Adrenal gland (tissue), 5 donors: ENCODE results near the gene TMSB15B.

Experiments
- POLR2A ChIP-seq, 2 donors: fragments of 450-650 bp; IDR thresholded peaks; one replicate each; pipeline ENCODE4 v1.6.1; 2017; ENCODE audit warnings: antibody characterized with exemption in 2 of 2, mild to moderate bottlenecking in 2 of 2, moderate library complexity in 1 of 2
- TF ChIP-seq, protein P1 (sequence below), 6 experiments: fragments of 450-650 bp in 4 of 6; fragments of 200-600 bp in 2 of 6; sonication (generic) in 1 of 6; IDR thresholded peaks; 1 replicate in 5 of 6; 2 replicates in 1 of 6; pipeline versions ENCODE4 v1.5.1 to v1.8.0; 2016 to 2021; ENCODE audit warnings: antibody characterized with exemption in 6 of 6, mild to moderate bottlenecking in 2 of 6, moderate library complexity in 1 of 6
- donor health status: DM: no; HTN: no; CAD: no.

DNA sequence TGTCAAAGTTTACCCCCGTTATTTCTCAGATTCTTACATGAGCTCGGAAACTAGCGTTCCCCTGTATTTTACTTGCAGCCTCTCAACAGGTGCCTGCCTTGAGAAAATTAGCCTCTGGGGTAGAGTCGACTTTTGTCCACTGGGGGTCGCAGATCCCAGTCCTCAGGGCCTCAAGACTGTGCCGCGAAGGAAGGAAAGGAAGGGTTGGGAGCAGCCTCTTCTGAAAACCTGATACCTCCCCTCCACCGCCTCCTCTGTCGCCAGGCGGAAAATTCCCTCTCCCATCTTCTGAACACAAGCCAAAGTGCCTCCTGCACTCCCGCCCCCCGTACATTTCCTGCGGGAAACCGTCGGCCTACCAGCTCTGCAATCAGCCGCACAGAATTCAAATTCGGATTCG is 44.4 kb upstream of the TMSB15B start:
- TF ChIP-seq, protein P1, sequence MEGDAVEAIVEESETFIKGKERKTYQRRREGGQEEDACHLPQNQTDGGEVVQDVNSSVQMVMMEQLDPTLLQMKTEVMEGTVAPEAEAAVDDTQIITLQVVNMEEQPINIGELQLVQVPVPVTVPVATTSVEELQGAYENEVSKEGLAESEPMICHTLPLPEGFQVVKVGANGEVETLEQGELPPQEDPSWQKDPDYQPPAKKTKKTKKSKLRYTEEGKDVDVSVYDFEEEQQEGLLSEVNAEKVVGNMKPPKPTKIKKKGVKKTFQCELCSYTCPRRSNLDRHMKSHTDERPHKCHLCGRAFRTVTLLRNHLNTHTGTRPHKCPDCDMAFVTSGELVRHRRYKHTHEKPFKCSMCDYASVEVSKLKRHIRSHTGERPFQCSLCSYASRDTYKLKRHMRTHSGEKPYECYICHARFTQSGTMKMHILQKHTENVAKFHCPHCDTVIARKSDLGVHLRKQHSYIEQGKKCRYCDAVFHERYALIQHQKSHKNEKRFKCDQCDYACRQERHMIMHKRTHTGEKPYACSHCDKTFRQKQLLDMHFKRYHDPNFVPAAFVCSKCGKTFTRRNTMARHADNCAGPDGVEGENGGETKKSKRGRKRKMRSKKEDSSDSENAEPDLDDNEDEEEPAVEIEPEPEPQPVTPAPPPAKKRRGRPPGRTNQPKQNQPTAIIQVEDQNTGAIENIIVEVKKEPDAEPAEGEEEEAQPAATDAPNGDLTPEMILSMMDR (IDR thresholded peaks at IDR 0.05): peak; percentile 16 to 40 (median 34)
- TF ChIP-seq POLR2A (IDR thresholded peaks at IDR 0.05): no peak
